ENCODE results near the gene RAB3GAP1.

GRCh38 chr2:135119582-135119981 lies 67.5 kb downstream of the RAB3GAP1 start:
- no peak for TF ChIP-seq CTCF (IDR thresholded peaks at IDR 0.05)
- no peak for TF ChIP-seq POLR2AphosphoS5 (IDR thresholded peaks at IDR 0.05)
- TF ChIP-seq POLR2A (IDR thresholded peaks at IDR 0.05): no peak
- TF ChIP-seq EP300 (IDR thresholded peaks at IDR 0.05; ENCODE audit: low read depth): no peak
